Kidney capillary endothelial cell (primary cell): Measurements from ENCODE around the gene ZNF225.
A peak's percentile ranks its signal among the peaks of the same experiment; 100 is the strongest.
"Not testable (repeated sequence)": the region's sequence is repeated elsewhere in the genome, so short reads cannot be mapped to it uniquely, and the experiment has no call there.

Experiments used
- DNase-seq: peaks from one replicate; pipeline ENCODE4 v3.0.0-alpha.2; 2018; ENCODE audit warnings: low spot score

Gene ZNF225

GRCh38 chr19:44113138-44113783, at the start of gene ZNF225:
Gene ZNF225, plus strand, starts transcription at chr19:44113399. Its CDS starts 2,429 bp downstream, at chr19:44115828.
- DNase-seq, result peak; percentile 95

DNA sequence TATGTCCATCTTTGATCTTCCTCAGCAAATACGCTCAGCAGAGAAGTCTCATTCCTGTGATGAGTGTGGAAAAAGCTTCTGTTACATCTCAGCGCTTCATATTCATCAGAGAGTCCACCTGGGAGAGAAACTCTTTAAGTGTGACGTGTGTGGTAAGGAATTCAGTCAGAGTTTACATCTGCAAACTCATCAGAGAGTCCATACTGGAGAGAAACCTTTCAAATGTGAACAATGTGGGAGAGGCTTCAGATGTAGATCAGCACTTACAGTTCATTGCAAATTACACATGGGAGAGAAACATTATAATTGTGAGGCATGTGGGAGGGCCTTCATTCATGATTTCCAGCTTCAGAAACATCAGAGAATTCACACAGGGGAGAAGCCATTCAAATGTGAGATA, 46.9 kb upstream of the ZNF225 start:
- DNase-seq, result no peak

DNA sequence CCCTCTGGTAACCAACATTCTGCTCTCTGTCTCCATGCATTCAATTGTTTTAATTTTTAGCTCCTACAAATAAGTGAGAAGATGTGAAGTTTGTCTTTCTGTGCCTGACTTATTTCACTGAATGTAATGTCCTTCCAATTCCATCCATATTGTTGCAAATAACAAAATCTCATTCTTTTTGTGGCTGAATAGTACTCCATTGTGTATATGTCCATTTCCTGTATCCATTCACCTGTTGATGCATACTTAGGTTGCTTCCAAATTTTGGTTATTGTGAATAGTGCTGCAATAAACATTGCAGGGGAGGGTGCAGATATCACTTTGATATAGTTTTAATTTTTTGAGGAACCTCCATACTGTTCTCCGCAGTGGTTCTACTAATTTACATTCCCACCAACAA, 43.8 kb upstream of the ZNF225 start:
- no peak for DNase-seq

DNA sequence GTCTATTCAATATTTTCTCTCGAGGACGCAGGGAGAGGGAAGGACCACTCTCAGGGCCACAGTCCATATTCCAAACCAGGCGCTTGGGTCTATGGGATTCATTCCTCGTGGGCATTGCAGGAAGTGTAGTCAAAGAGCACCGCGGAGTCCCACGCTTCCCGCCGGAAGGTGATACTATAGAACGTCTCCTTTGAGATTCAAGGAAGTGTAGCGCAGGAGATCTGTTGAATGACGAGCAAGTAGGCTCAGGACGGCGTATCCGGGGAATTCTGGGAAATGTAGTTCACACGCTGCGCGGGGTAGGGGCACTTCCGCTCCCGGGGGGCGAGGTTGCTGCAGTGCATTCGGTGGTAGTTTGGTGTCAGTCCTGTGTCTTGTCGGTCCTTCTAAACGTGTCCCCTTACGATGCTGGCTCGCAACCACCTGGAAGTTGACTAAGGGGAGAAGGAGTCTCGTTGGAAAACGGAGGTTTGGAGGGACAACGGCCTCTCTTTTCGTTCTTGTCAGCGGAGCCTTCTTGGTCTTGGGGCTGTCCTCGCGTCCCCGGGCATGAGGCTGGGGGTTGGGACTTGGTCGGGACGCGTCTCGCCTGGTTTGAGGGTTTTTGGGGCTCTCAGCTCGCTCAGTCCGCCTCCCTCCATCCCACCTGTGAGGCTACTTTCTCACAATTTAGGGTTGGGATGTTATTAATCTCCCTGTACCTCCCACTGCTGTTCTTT, 41.2 kb upstream of the ZNF225 start, which contains the start of gene ZNF284:
ZNF284 (plus strand) TSS at position 336 of the 719 bp plus-strand sequence. CDS start 4,231 bp downstream, outside the sequence.
- peak; percentile 75 for DNase-seq

DNA sequence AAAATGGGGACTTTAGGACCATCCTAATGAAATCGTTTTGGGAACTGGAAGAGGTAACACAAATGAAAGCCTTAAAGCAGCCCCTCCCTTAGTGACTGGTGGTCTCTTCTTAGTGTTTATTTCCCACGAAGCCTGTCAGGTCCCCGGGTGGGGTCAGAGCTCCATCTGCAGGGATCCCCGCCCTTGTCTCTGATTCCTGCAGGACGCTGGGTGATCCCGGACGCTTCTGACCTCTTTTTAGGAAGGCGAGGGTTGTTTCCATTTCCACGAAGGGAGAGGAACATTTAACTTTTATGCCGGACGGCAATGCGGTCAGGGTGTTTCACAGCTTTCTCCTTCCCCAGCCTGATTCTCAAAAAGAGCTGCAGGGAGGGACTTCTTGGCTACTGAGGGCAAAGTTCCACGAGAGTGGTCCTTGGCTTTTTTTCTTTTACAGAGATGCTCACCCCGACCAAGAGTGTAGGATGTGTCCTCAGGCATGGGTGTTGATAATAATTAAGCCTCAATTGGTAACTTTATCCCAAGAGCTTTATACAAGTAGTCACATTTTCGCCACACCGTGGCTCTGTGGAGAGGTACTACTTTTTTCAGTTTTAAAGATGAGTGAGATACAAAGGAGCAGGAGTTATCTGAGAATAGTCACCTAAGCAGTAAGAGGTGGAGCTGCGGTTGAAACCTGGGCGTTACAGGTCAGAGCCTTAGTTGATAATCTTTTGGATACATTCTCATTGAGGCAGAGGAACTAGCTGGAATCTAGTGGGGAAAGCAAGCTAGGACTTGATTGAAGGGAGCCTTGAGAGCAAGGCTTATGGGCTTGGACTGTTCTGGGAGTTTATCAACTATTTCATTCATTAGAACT, 40.4 kb upstream of the ZNF225 start:
- no peak for DNase-seq

DNA sequence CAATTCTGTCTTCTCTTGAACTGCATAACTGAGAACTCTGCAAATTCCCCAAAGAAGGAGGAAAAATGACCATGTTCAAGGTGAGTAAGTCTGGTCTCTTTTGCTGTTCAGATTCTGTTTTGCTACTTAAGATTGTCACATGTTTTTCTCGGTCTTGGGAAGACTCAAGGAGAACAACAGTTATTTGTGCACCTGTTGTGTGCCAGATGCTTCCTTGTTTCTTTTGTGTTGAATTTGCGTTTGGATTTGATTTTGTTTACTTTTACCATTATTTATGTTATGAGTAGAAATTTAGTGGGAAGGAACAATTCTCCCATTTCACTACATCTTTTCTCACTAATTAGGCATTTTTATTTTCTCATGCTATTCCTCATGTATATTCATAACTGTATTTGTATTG, 36.9 kb upstream of the ZNF225 start:
- DNase-seq, result no peak

DNA sequence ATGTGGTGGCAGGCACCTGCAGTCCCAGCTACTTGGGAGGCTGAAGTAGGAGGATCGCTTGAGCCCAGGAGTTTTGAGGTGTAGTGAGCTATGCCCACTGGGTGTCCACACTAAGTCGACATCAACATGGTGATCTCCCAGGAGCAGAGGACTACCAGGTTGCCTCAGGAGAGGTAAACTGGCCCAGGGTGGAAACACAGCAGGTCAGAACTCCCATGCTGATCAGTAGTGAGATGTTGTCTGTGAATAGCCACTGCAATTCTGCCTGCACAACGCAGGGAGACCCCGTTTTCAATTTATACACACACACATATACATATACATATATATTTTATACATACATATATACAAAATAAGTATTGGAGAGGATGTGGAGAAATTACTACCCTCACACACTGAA, 21.1 kb upstream of the ZNF225 start:
- no peak for DNase-seq

- DNase-seq, result peak; percentile 85
Observed at GRCh38 chr19:44093931-44094765, 19.1 kb upstream of the ZNF225 start, which contains the start of gene ZNF224. Gene ZNF224, plus strand, starts transcription at chr19:44094361. Its CDS starts 3,513 bp downstream, at chr19:44097874.

DNA sequence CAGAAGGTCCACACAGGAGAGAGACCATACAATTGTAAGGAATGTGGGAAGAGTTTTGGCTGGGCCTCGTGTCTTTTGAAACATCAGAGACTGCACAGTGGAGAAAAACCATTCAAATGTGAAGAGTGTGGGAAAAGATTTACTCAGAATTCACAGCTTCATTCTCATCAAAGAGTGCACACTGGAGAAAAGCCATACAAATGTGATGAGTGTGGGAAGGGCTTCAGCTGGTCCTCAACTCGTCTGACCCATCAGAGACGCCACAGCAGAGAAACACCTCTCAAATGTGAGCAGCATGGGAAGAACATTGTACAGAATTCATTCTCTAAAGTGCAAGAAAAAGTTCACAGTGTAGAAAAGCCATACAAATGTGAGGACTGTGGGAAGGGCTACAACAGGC, 5.4 kb upstream of the ZNF225 start:
- no peak for DNase-seq

- DNase-seq, result no peak
Observed at GRCh38 chr19:44109458-44109857, 3.7 kb upstream of the ZNF225 start.

- DNase-seq, result peak; percentile 55
Observed at GRCh38 chr19:44111910-44112463, 1.2 kb upstream of the ZNF225 start.

- DNase-seq, result no peak
Observed at GRCh38 chr19:44112802-44113137, 429 bp upstream of the ZNF225 start.

DNA sequence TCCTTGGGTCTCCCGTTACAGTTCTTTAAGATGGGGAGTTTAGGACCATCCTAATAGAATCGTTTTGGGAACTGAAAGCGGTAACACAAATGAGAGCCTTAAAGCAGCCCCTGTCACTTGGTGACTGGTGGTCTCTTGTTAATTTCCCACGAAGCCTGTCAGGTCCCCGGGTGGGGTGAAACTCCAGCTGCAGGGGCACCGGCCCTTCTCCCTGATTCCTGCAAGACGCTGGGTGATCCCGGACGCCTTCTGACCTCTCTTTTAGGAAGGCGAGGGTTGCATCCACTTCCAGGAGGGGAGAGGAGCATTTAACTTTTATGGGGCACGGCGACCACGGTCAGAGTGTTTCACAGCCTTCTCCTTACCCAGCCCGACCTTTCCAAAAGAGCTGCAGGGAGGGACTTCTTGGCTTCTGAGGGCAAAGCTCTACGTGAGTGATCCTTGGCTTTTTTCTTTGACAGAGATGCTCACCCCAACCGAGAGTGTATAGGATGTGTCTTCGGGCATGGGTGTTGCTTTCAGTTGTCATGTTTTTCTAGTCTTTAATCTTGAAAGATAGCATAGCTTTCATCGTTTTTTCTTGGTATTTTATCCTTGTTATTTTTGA, 688 bp downstream of the ZNF225 start:
- DNase-seq, result peak; percentile 0

DNA sequence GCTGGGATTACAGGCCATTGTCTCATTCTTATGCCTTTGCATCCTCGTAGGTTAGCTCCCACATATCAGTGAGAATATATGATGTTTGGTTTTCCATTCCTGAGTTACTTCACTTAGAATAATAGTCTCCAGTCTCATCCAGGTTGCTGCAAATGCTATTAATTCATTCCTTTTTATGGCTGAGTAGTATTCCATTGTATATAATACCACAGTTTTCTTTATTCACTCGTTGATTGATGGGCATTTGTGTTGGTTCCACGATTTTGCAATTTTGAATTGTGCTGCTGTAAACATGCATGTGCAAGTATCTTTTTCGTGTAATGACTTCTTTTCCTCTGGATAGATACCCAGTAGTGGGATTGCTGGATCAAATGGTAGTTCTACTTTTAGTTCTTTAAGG, 8.0 kb downstream of the ZNF225 start:
- not testable (repeated sequence) for DNase-seq

DNA sequence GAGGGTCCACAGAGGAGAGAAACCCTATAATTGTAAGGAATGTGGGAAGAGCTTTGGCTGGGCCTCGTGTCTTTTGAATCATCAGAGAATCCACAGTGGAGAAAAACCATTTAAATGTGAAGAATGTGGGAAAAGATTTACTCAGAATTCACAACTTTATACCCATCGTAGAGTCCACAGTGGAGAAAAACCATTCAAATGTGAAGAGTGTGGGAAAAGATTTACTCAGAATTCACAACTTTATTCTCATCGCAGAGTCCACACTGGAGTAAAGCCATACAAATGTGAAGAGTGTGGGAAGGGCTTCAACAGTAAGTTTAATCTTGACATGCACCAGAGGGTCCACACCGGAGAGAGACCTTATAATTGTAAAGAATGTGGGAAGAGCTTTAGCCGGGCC, 18.8 kb downstream of the ZNF225 start:
- no peak for DNase-seq

DNA sequence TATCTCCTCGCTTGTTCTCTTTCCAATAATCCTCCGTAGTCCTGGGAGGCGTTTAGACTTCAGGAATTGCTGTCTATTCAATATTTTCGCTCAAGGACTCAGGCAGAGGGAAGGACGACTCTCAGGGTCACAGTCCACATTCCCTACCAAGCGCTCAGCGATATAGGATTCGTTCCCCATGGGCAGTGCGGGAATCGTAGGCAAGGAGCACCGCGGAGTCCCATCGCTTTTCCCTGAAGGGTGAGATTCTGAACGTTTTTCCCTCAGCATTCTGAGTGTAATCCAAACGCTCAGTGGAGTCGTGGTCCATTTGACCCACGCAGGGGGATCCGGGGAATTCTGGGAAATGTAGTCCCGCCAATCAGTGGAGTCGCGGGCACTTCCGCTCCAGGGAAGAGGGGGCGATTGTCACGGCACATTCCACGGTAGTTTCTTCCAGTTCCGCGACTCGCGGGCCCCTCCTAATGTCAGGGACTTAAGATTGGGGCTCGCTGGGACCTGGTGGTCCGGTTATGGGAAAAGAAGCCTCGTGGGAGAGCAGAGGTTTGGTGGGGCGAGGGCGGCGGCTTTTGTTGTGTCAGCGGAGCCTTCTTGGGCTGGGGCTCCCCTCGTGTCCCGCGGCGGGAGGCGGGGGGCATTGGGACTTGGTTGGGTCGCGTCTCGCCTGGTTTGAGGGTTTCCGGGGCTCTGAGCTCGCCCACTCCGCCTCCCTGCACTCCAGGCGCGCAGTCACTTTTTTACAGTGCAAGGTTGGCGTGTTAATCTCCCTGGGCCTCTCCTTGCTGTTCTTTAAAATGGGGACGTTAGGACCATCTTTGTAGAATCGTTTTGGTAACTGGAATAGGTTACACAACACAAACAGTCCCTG, 28.2 kb downstream of the ZNF225 start, which contains the start of gene ZNF234:
ZNF234 (plus strand) TSS at position 364 of the 868 bp plus-strand sequence. CDS start 3,079 bp downstream, outside the sequence.
- DNase-seq, result peak; percentile 67

GRCh38 chr19:44142059-44142433, 28.8 kb downstream of the ZNF225 start:
- peak; percentile 20 for DNase-seq

- DNase-seq, result no peak
Observed at GRCh38 chr19:44149776-44150175, 36.6 kb downstream of the ZNF225 start.

DNA sequence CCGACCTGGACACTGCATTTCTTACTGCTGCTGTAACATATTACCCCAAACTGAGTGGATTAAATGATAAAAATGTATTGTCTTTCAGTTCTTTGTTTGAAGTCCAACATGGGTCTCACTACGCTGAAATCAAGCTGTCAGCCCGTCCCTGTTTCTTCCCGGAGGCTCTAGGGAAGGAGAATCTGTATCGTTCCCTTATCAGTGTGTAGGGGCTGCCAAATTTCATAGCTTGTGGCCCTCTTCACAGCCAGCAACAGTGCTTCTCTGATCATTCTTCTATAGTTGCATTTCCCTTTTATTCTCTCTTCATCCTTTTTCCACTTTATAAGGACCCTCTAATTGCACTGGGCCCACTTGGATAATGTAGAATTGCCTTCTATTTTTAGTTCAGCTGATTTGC, 38.3 kb downstream of the ZNF225 start:
- no peak for DNase-seq

DNA sequence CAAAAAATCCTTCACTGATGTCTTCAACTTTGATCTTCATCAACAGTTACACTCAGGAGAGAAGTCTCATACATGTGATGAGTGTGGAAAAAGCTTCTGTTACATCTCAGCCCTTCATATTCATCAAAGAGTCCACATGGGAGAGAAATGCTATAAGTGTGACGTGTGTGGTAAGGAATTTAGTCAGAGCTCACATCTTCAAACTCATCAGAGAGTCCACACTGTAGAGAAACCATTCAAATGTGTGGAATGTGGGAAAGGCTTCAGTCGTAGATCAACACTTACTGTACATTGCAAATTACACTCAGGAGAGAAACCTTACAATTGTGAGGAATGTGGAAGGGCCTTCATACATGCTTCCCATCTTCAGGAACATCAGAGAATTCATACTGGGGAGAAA, 43.3 kb downstream of the ZNF225 start:
- DNase-seq, result no peak
